Prostate gland (tissue), 2 donors: ENCODE results near the gene PRSS56. TPM values are rescaled to one million over a fixed set of nuclear protein-coding genes. Genes with fewer than 3 reads are reported as not detected.

Experiments
- DNase-seq: peaks from one replicate; pipeline ENCODE4 v3.0.0-alpha.2; 2019; ENCODE audit warnings: low spot score
- H3K27ac ChIP-seq, 2 donors: fragments of 200-600 bp; sonication (generic); 2 replicates each; pipeline ENCODE4 v1.5.1; 2017 to 2019
- H3K27me3 ChIP-seq: fragments of 200-600 bp; sonication (generic); replicated peaks from 2 replicates; pipeline ENCODE4 v1.5.1; 2019; ENCODE audit not compliant: insufficient read depth
- H3K36me3 ChIP-seq, 2 donors: fragments of 200-600 bp; sonication (generic); 1 replicate in 1 of 2; 2 replicates in 1 of 2; pipeline versions ENCODE4 v1.5.1 to v1.8.1; 2017 to 2019
- H3K4me1 ChIP-seq: fragments of 200-600 bp; sonication (generic); replicated peaks from 2 replicates; pipeline ENCODE4 v1.5.1; 2019
- H3K4me3 ChIP-seq, 2 donors: fragments of 200-600 bp; sonication (generic); 2 replicates each; pipeline ENCODE4 v1.5.1; 2017 to 2019
- H3K9me3 ChIP-seq: fragments of 200-600 bp; sonication (generic); 2 replicates; pipeline ENCODE4 v1.5.1; 2017
- POLR2A ChIP-seq: fragments of 450-650 bp; IDR thresholded peaks from one replicate; pipeline ENCODE4 v1.6.1; 2016; ENCODE audit warnings: antibody characterized with exemption, mild to moderate bottlenecking
- POLR2AphosphoS5 ChIP-seq: sonication (generic); formaldehyde crosslinking; IDR thresholded peaks from one replicate; pipeline ENCODE4 v1.6.1; 2017; ENCODE audit warnings: antibody characterized with exemption
- WGBS: methylation state at CpG from one replicate; pipeline ENCODE4 v1.1.5; 2018; 5-methylcytosine and 5-hydroxymethylcytosine counted together
- intact Hi-C: fragments of 100-400 bp; cut with DNase I; formaldehyde crosslinking; loops from one replicate; pipeline ENCODE4 v1.14.2; 2022
- total RNA-seq, 2 donors: library from RNA; depleted of rRNA; stranded (reverse); fragments of >200 nt; gene quantifications; one replicate each; pipeline ENCODE4 v1.1.0, GENCODE V29; 2016
- TF ChIP-seq, protein P1 (sequence below), 4 experiments: fragments of 200-600 bp in 2 of 4; fragments of 450-650 bp in 2 of 4; sonication (generic) in 2 of 4; IDR thresholded peaks; 1 replicate in 3 of 4; 2 replicates in 1 of 4; pipeline ENCODE4 v1.5.1; 2016 to 2019; ENCODE audit warnings: antibody characterized with exemption in 4 of 4, mild to moderate bottlenecking in 2 of 4, moderate library complexity in 2 of 4

The PRSS56 gene
- total RNA-seq, 2 donors from 2014 or later, result not detected

DNA sequence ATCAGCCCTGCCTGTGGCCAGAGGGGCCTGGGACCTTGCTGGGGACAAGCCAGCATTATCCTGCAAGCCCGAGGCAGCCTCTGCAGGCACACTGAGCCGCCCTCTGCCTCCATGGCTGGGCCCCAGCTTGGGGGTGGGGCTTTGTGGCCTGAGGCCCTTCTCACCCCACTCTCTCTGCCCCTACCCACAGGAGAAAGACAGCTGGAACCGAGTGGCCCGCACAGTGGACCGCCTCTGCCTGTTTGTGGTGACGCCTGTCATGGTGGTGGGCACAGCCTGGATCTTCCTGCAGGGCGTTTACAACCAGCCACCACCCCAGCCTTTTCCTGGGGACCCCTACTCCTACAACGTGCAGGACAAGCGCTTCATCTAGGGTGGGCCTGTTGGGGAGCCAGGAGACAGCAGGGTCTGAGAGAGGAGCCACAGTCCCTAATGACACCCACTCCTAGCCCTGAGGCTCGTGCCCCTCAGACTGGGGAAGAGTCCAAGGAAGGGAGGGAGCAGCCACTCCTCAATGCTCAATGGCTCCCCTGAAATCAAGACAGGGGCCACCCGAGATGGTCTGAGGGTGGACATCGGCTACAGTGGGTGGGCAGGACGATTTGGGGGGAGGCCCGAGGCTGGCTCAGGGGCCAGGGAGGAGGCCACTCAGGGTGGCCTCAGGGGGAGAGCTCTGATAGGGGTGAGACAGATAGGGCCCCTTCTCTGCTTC is 14.9 kb downstream of the PRSS56 start:
- no peaks in the 10 kb centered on the region for H3K4me1 ChIP-seq
- no peaks in the 10 kb centered on the region for H3K27me3 ChIP-seq
- DNase-seq, result no peak
- no peak overlapping the region for H3K4me3 ChIP-seq
- no peaks in the 10 kb centered on the region for H3K36me3 ChIP-seq
- intact Hi-C loops, result no loop called here
- 70% methylated on average over 14 of the region's 14 CpGs for WGBS
- no peaks in the 10 kb centered on the region for H3K9me3 ChIP-seq
- TF ChIP-seq POLR2A (no peak), POLR2AphosphoS5 (no peak)
- TF ChIP-seq, protein P1, sequence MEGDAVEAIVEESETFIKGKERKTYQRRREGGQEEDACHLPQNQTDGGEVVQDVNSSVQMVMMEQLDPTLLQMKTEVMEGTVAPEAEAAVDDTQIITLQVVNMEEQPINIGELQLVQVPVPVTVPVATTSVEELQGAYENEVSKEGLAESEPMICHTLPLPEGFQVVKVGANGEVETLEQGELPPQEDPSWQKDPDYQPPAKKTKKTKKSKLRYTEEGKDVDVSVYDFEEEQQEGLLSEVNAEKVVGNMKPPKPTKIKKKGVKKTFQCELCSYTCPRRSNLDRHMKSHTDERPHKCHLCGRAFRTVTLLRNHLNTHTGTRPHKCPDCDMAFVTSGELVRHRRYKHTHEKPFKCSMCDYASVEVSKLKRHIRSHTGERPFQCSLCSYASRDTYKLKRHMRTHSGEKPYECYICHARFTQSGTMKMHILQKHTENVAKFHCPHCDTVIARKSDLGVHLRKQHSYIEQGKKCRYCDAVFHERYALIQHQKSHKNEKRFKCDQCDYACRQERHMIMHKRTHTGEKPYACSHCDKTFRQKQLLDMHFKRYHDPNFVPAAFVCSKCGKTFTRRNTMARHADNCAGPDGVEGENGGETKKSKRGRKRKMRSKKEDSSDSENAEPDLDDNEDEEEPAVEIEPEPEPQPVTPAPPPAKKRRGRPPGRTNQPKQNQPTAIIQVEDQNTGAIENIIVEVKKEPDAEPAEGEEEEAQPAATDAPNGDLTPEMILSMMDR (IDR thresholded peaks at IDR 0.05), result no peak
- H3K27ac ChIP-seq, result no peak overlapping the region

DNA sequence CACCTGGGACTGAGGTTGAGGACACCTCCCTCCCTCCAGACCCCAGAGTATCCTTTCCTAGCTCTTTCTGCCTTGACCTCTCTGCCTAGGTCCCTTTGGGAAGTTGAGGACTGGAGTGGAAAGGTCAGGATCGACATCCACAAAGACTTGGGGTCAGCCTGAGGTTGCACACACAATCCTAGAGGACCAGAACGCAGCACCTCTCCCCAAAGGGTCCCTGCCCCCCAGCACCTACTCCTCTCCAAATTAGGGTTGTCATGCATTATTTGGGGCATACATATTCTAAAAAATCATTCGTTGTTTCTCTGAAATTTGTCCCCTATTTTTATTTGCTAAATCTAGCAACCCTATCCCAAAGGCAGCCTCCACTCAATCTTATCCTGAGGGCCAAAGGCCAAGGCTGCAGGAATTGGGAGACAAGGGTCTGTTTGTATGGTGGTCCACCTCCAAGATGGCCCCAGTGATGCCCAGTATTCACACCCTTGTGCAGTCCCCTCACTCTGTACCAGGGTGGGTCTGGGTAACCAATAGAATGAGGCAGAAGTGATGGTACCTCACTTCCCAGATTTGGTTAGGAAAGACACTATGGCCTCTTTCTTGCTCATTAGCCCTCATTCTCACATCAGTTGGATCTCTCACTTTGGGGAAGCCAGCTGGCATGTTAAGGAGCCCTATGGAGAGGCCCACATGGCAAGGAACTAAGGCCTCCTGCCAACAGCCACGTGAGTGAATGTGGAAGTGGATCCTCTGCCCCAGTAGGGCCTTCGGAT is 15.8 kb downstream of the PRSS56 start:
- H3K27me3 ChIP-seq, result no peaks in the 10 kb centered on the region
- TF ChIP-seq POLR2AphosphoS5, result no peak
- no peak for TF ChIP-seq POLR2A
- TF ChIP-seq, protein P1 (IDR thresholded peaks at IDR 0.05), result no peak
- H3K27ac ChIP-seq, result no peak overlapping the region
- no peak overlapping the region for H3K4me3 ChIP-seq
- H3K4me1 ChIP-seq, result no peaks in the 10 kb centered on the region
- 89% methylated on average over 5 of the region's 5 CpGs for WGBS
- no peaks in the 10 kb centered on the region for H3K36me3 ChIP-seq
- no peak for DNase-seq
- intact Hi-C loops, result no loop called here
- no peaks in the 10 kb centered on the region for H3K9me3 ChIP-seq

DNA sequence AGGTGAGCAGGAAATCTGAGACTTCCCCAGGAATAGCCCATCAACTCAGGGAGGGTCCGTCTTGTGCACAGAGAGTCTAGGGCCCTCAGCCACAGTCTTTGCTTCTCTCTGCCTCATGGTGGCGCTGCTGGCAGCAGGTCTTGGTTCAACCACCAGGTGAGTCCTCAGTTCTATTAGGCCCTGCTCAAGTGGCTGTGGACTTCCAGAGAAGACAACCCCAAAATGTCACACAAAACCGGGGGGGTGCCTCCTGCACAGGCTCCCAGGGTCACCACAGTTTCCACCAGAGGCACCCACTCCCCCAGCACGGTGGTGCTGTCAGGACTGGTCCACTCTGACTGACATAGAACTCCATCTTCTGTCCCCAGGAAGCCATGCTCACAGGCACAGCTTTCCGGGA is 16.9 kb downstream of the PRSS56 start:
- Histone ChIP-seq H3K9me3 (no peaks in the 10 kb centered on the region), H3K4me3 (no peak overlapping the region), H3K36me3 (no peaks in the 10 kb centered on the region), H3K4me1 (no peaks in the 10 kb centered on the region), H3K27ac (no peak overlapping the region), H3K27me3 (no peaks in the 10 kb centered on the region)
- no peak for DNase-seq
- 55% methylated on average over 5 of the region's 5 CpGs for WGBS
- intact Hi-C loops, result no loop called here
- no peak for TF ChIP-seq POLR2A
- TF ChIP-seq, protein P1 (IDR thresholded peaks at IDR 0.05), result no peak
- TF ChIP-seq POLR2AphosphoS5, result no peak

DNA sequence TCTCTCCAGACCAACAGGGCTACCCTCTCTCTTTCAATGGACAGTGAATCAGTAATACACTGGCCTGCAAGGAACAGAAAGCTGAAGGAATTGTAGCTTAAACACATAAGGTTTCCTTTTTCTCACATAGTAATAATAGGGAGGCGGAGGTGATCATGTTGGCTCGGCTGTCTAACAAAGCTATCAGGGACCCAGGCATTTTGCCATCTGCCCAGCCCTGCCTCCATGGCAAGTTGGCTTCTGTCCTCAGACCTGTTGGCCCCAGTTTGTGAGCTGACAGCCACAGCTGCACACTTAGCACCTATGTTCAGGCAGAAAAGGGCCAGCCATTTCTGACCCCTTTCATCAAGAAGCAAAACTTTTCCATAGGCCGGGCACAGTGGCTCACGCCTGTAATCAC is 17.3 kb downstream of the PRSS56 start:
- no peaks in the 10 kb centered on the region for H3K36me3 ChIP-seq
- no peak for TF ChIP-seq POLR2A
- TF ChIP-seq, protein P1 (IDR thresholded peaks at IDR 0.05), result no peak
- no peaks in the 10 kb centered on the region for H3K9me3 ChIP-seq
- no peak overlapping the region for H3K4me3 ChIP-seq
- no peak overlapping the region for H3K27ac ChIP-seq
- 74% methylated on average over 4 of the region's 4 CpGs for WGBS
- no peak for DNase-seq
- H3K4me1 ChIP-seq, result no peaks in the 10 kb centered on the region
- intact Hi-C loops, result no loop called here
- no peaks in the 10 kb centered on the region for H3K27me3 ChIP-seq

DNA sequence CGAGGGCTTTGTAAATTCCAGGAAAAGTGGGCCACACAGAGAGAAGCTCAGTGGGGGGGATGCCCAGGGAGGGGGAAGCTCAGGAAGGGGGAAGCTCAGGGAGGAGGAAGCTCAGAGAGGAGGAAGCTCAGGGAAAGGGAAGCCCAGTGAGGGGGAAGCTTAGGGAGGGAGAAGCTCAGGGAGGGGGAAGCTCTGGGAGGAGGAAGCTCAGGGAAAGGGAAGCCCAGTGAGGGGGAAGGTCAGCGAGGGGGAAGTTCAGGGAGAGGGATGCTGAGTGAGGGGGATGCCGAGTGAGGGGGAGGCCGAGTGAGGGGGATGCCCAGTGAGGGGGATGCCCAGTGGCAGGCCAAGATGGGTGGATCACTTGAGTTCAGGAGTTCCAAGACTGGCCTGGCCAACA is 18.5 kb downstream of the PRSS56 start:
- Histone ChIP-seq H3K36me3 (no peaks in the 10 kb centered on the region), H3K27me3 (no peaks in the 10 kb centered on the region), H3K9me3 (no peaks in the 10 kb centered on the region), H3K4me3 (no peak overlapping the region), H3K27ac (no peak overlapping the region), H3K4me1 (no peaks in the 10 kb centered on the region)
- intact Hi-C loops, result no loop called here
- no peak for DNase-seq
- 27% methylated on average over 4 of the region's 4 CpGs for WGBS
- TF ChIP-seq POLR2AphosphoS5, result no peak
- no peak for TF ChIP-seq POLR2A
- TF ChIP-seq, protein P1 (IDR thresholded peaks at IDR 0.05), result no peak
